Astrocyte (in vitro differentiated cells and primary cell): ENCODE data around the gene ANKRD11. TPM values are rescaled to one million over a fixed set of nuclear protein-coding genes. Genes with fewer than 3 reads are reported as not detected.
"Not testable (repeated sequence)": the region's sequence is repeated elsewhere in the genome, so short reads cannot be mapped to it uniquely, and the experiment has no call there.

Experiments
- DNase-seq: peaks from one replicate; pipeline ENCODE4 v3.0.0-alpha.2; 2010; ENCODE audit warnings: low read depth
- FAIRE-seq: peaks from 2 replicates; lab custom pipeline; 2011; peaks lifted over from hg19 to GRCh38; lab: Jason Lieb, UNC
- H2AFZ ChIP-seq: 2 replicates; pipeline ENCODE4 v1.6.0; 2012; ENCODE audit warnings: low read depth, low read length, inconsistent platforms
- H3K27ac ChIP-seq: 2 replicates; pipeline ENCODE4 v1.5.1; 2011; ENCODE audit warnings: low read depth, low read length, inconsistent platforms
- H3K27me3 ChIP-seq: 2 replicates; pipeline ENCODE4 v1.6.0; 2011; ENCODE audit warnings: low read length, inconsistent platforms; ENCODE audit not compliant: insufficient read depth
- H3K36me3 ChIP-seq: 2 replicates; pipeline ENCODE4 v1.5.1; 2011; ENCODE audit warnings: low read length, inconsistent platforms; ENCODE audit not compliant: insufficient read depth
- H3K4me1 ChIP-seq: 2 replicates; pipeline ENCODE4 v1.5.1; 2011; ENCODE audit warnings: low read length, inconsistent platforms; ENCODE audit not compliant: insufficient read depth
- H3K4me2 ChIP-seq: 2 replicates; pipeline ENCODE4 v1.6.0; 2012; ENCODE audit warnings: low read length, inconsistent platforms
- H3K4me3 ChIP-seq: 2 replicates; pipeline ENCODE4 v1.5.1; 2011; ENCODE audit warnings: low read depth, mild to moderate bottlenecking, low read length, inconsistent platforms; ENCODE audit not compliant: insufficient read depth
- H3K79me2 ChIP-seq: 2 replicates; pipeline ENCODE4 v1.6.0; 2012; ENCODE audit warnings: mild to moderate bottlenecking, low read length, inconsistent platforms; ENCODE audit not compliant: insufficient read depth
- H3K9ac ChIP-seq: 2 replicates; pipeline ENCODE4 v1.6.0; 2012; ENCODE audit warnings: mild to moderate bottlenecking, low read length, inconsistent platforms
- H3K9me3 ChIP-seq: 2 replicates; pipeline ENCODE4 v1.5.1; 2012; ENCODE audit warnings: low read depth, mild to moderate bottlenecking, low read length, inconsistent platforms; ENCODE audit not compliant: insufficient read depth
- H4K20me1 ChIP-seq: 2 replicates; pipeline ENCODE4 v1.6.0; 2012; ENCODE audit warnings: low read length, inconsistent platforms; ENCODE audit not compliant: insufficient read depth
- H3K27ac Mint-ChIP-seq: one replicate; pipeline ENCODE4 v1.8.0; 2021; ENCODE audit warnings: mild to moderate bottlenecking, mixed read lengths; ENCODE audit not compliant: unreplicated experiment
- H3K27me3 Mint-ChIP-seq: one replicate; pipeline ENCODE4 v1.8.0; 2021; ENCODE audit warnings: low read depth, mixed read lengths; ENCODE audit not compliant: unreplicated experiment
- H3K36me3 Mint-ChIP-seq: one replicate; pipeline ENCODE4 v1.8.0; 2021; ENCODE audit warnings: low read depth, mixed read lengths; ENCODE audit not compliant: unreplicated experiment
- H3K4me1 Mint-ChIP-seq: one replicate; pipeline ENCODE4 v1.8.0; 2021; ENCODE audit warnings: low read depth, mixed read lengths; ENCODE audit not compliant: unreplicated experiment
- H3K4me3 Mint-ChIP-seq: one replicate; pipeline ENCODE4 v1.8.0; 2021; ENCODE audit warnings: mild to moderate bottlenecking, moderate library complexity, mixed read lengths; ENCODE audit not compliant: unreplicated experiment
- H3K9me3 Mint-ChIP-seq: one replicate; pipeline ENCODE4 v1.8.0; 2021; ENCODE audit warnings: mild to moderate bottlenecking, mixed read lengths; ENCODE audit not compliant: unreplicated experiment
- CTCF ChIP-seq: IDR thresholded peaks from 2 replicates; pipeline ENCODE4 v1.5.1; 2011; ENCODE audit warnings: low read depth, mild to moderate bottlenecking, inconsistent platforms, low read length, moderate library complexity; ENCODE audit not compliant: insufficient read depth
- EZH2 ChIP-seq: IDR thresholded peaks from 2 replicates; pipeline ENCODE4 v1.6.1; 2012; ENCODE audit warnings: mild to moderate bottlenecking, low read length, inconsistent platforms; ENCODE audit not compliant: insufficient read depth
- total RNA-seq: library from RNA; stranded (reverse); gene quantifications from 2 replicates; pipeline ENCODE4 v1.2.1, GENCODE V29; 2021

Gene ANKRD11
- total RNA-seq, 1 donor from 2014 or later = 213 TPM

- no peak overlapping the region for H3K4me3 ChIP-seq
- Mint-ChIP-seq H3K27me3 (no peaks in the 10 kb centered on the region), H3K4me1 (peaks cover 65% of the 10 kb centered on the region), H3K27ac (peak overlapping the region; percentile 53), H3K9me3 (no peaks in the 10 kb centered on the region), H3K36me3 (peaks cover 6% of the 10 kb centered on the region), H3K4me3 (no peak overlapping the region)
- peaks cover 40% of the 10 kb centered on the region for H4K20me1 ChIP-seq
- H3K27me3 ChIP-seq = no peaks in the 10 kb centered on the region
- H3K79me2 ChIP-seq = peaks cover 96% of the 10 kb centered on the region
- H3K4me2 ChIP-seq = peak overlapping the region; percentile 72
- peak overlapping the region; percentile 33 for H3K9ac ChIP-seq
- TF ChIP-seq EZH2 (no peak), CTCF (no peak)
- peak overlapping the region; percentile 68 for H3K27ac ChIP-seq
- no peak for FAIRE-seq
- no peak overlapping the region for H2AFZ ChIP-seq
- no peaks in the 10 kb centered on the region for H3K36me3 ChIP-seq
- H3K9me3 ChIP-seq = no peaks in the 10 kb centered on the region
- H3K4me1 ChIP-seq = peaks cover 65% of the 10 kb centered on the region
- peak; percentile 66 for DNase-seq
Measured at GRCh38 chr16:89330177-89330856, 160.0 kb downstream of the ANKRD11 start.

GRCh38 chr16:89329830-89330176 lies 160.6 kb downstream of the ANKRD11 start:
- H3K4me1 Mint-ChIP-seq = peaks cover 70% of the 10 kb centered on the region
- H3K9me3 Mint-ChIP-seq, H3K27me3 ChIP-seq, H3K9ac ChIP-seq, H2AFZ ChIP-seq, FAIRE-seq, H3K9me3 ChIP-seq, DNase-seq, H3K36me3 ChIP-seq, H3K4me3 ChIP-seq, H3K27me3 Mint-ChIP-seq, H3K4me3 Mint-ChIP-seq: not testable (repeated sequence)
- Histone ChIP-seq H3K4me2 (peak overlapping the region; percentile 72), H3K27ac (peak overlapping the region; percentile 68), H4K20me1 (peaks cover 35% of the 10 kb centered on the region), H3K4me1 (peaks cover 65% of the 10 kb centered on the region), H3K79me2 (peaks cover 96% of the 10 kb centered on the region)
- peak overlapping the region; percentile 53 for H3K27ac Mint-ChIP-seq
- peaks cover 10% of the 10 kb centered on the region for H3K36me3 Mint-ChIP-seq

- Mint-ChIP-seq H3K4me3 (peak overlapping the region; percentile 50), H3K4me1 (peaks cover 76% of the 10 kb centered on the region), H3K36me3 (peaks cover 11% of the 10 kb centered on the region), H3K27ac (peak overlapping the region; percentile 53)
- Histone ChIP-seq H3K4me1 (peaks cover 65% of the 10 kb centered on the region), H3K4me2 (peak overlapping the region; percentile 63), H3K79me2 (peaks cover 96% of the 10 kb centered on the region), H3K27ac (peak overlapping the region; percentile 76), H3K9ac (peak overlapping the region; percentile 45), H4K20me1 (peaks cover 24% of the 10 kb centered on the region)
- H3K9me3 Mint-ChIP-seq, H3K36me3 ChIP-seq, H3K27me3 Mint-ChIP-seq, H3K27me3 ChIP-seq, FAIRE-seq, H2AFZ ChIP-seq, H3K4me3 ChIP-seq, H3K9me3 ChIP-seq, DNase-seq: not testable (repeated sequence)
Measured at GRCh38 chr16:89328412-89329400, 161.7 kb downstream of the ANKRD11 start.
